Measurements from ENCODE around the gene FBXO30.

FBXO30 gene

GRCh38 chr6:145818796-145819195 is 4.2 kb upstream of the FBXO30 start:
- no peak for DNase-seq

- DNase-seq: no peak
These were observed 1.8 kb upstream of the FBXO30 start for GRCh38 chr6:145816392-145816791.

- no peak for DNase-seq
These were observed 997 bp upstream of the FBXO30 start for GRCh38 chr6:145815309-145816274.

- DNase-seq: peak; percentile 2
These were observed 527 bp downstream of the FBXO30 start for GRCh38 chr6:145814035-145814500.

- DNase-seq: no peak
These were observed 1.1 kb downstream of the FBXO30 start for GRCh38 chr6:145813285-145814034.

- DNase-seq: no peak
These were observed 2.9 kb downstream of the FBXO30 start for GRCh38 chr6:145811741-145812140.

- no peak for DNase-seq
These were observed 4.8 kb downstream of the FBXO30 start for GRCh38 chr6:145809785-145810184.

GRCh38 chr6:145809211-145809610 is 5.4 kb downstream of the FBXO30 start:
- no peak for DNase-seq

- no peak for DNase-seq
These were observed 6.4 kb downstream of the FBXO30 start for GRCh38 chr6:145808239-145808638.

GRCh38 chr6:145802141-145802540 is 12.5 kb downstream of the FBXO30 start:
- no peak for DNase-seq

GRCh38 chr6:145801021-145801420 is 13.6 kb downstream of the FBXO30 start:
- DNase-seq: no peak

GRCh38 chr6:145798530-145798929 is 16.1 kb downstream of the FBXO30 start:
- DNase-seq: no peak

GRCh38 chr6:145789443-145789842 is 25.2 kb downstream of the FBXO30 start:
- DNase-seq: no peak

- DNase-seq: no peak
These were observed 26.9 kb downstream of the FBXO30 start for GRCh38 chr6:145787688-145788087.

- no peak for DNase-seq
These were observed 29.9 kb downstream of the FBXO30 start for GRCh38 chr6:145784683-145785082.

- DNase-seq: no peak
These were observed 30.8 kb downstream of the FBXO30 start for GRCh38 chr6:145783796-145784195.

GRCh38 chr6:145772846-145773245 is 41.7 kb downstream of the FBXO30 start:
- DNase-seq: no peak

- DNase-seq: no peak
These were observed 49.1 kb downstream of the FBXO30 start for GRCh38 chr6:145765449-145765848.

- DNase-seq: no peak
These were observed 50.9 kb downstream of the FBXO30 start for GRCh38 chr6:145763742-145764141.

- no peak for DNase-seq
These were observed 53.0 kb downstream of the FBXO30 start for GRCh38 chr6:145761584-145761983.

GRCh38 chr6:145758113-145758512 is 56.5 kb downstream of the FBXO30 start:
- no peak for DNase-seq

- DNase-seq: no peak
These were observed 58.4 kb downstream of the FBXO30 start for GRCh38 chr6:145756170-145756662.

GRCh38 chr6:145755682-145756081 is 58.9 kb downstream of the FBXO30 start:
- DNase-seq: no peak

- no peak for DNase-seq
These were observed 62.0 kb downstream of the FBXO30 start for GRCh38 chr6:145752638-145753037.
